ENCODE results near the gene GLP2R. TPM values are rescaled to one million over a fixed set of nuclear protein-coding genes. Genes with fewer than 3 reads are reported as not detected.

The GLP2R gene
- total and polyA plus RNA-seq, 12 donors = 0.09 to 0.41 (median 0.19) TPM; not detected in 2

DNA sequence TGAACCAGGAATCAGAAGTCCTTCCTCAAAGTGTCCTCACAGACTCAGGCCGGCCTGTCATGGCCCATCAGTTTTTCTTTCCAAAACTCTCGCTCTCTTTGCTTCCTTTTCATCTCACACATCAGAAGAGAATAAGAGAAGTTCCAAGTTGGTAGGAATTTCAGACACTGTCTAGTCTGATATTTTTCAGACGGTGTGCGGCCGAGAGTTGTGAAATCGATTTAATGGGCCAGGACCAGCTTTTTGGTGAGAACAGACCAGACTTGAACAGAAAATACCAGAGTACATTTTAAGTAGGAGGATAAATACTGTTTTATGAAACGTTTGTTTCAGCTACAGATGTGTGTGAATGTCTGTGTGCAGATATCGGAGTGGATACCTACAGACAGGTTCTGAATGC, 104.1 kb downstream of the GLP2R start:
- ATAC-seq (peak in 1 of 8 donors; percentile 20), DNase-seq (no peak)
- H3K27me3 ChIP-seq = no peaks in the 10 kb centered on the region
- TF ChIP-seq, protein P1, sequence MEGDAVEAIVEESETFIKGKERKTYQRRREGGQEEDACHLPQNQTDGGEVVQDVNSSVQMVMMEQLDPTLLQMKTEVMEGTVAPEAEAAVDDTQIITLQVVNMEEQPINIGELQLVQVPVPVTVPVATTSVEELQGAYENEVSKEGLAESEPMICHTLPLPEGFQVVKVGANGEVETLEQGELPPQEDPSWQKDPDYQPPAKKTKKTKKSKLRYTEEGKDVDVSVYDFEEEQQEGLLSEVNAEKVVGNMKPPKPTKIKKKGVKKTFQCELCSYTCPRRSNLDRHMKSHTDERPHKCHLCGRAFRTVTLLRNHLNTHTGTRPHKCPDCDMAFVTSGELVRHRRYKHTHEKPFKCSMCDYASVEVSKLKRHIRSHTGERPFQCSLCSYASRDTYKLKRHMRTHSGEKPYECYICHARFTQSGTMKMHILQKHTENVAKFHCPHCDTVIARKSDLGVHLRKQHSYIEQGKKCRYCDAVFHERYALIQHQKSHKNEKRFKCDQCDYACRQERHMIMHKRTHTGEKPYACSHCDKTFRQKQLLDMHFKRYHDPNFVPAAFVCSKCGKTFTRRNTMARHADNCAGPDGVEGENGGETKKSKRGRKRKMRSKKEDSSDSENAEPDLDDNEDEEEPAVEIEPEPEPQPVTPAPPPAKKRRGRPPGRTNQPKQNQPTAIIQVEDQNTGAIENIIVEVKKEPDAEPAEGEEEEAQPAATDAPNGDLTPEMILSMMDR (IDR thresholded peaks at IDR 0.05) = no peak
- peak overlapping the region in 2 of 10 donors; percentile 21 to 77 for H3K27ac ChIP-seq
- H3K4me3 ChIP-seq = no peak overlapping the region
- intact Hi-C loops (cut with DNase I) = loop anchor here in 6 of 10 donors (5.0 to 10.0 kb wide), 4 partner anchors 295 to 687 kb away; no protein-coding TSS in a partner anchor
- no peaks in the 10 kb centered on the region for H3K9me3 ChIP-seq
- H3K36me3 ChIP-seq = peaks cover 0 to 78% (median 5%) of the 10 kb centered on the region in 9 donors
- peaks cover 0 to 11% (median 0%) of the 10 kb centered on the region in 9 donors for H3K4me1 ChIP-seq
- 83 to 84% methylated on average over 8 of the region's 8 CpGs for WGBS, 2 donors

DNA sequence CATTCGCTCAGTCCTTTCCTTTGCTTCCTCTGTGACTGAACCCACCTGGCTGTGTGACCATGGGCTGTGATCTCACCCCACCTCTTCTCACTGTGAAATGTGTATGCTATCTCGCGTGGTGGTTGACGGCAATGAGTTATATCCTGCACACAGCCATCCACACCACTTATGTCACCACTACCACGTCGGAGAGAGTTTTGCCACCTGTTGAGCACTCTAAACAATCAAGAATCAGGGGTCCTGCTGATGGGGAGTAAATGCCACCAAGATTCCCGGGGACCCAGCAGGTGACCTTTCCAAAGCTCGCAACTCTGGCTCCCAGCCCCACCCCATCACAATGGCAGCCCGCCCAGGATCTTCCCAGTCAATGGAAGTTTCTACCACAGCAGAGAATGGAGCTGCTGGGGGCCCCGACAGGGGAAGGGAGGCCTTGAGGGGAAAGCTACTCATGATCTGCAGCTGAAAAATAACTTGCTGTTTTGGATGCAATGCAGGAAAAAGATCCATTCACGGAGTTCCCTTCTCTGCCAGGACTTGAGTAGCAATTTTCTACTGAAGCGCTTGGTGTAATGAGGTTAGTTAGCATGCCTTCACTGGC, 105.5 kb downstream of the GLP2R start:
- ATAC-seq = no peak
- no peaks in the 10 kb centered on the region for H3K9me3 ChIP-seq
- H3K27me3 ChIP-seq = no peaks in the 10 kb centered on the region
- H3K4me3 ChIP-seq = no peak overlapping the region
- H3K4me1 ChIP-seq = peaks cover 0 to 11% (median 0%) of the 10 kb centered on the region in 9 donors
- H3K27ac ChIP-seq = peak overlapping the region in 1 of 10 donors; percentile 77
- no peak for DNase-seq
- 69 to 75% methylated on average over 12 of the region's 12 CpGs for WGBS, 2 donors
- TF ChIP-seq, protein P1 (IDR thresholded peaks at IDR 0.05) = no peak
- peaks cover 0 to 78% (median 5%) of the 10 kb centered on the region in 9 donors for H3K36me3 ChIP-seq
- intact Hi-C loops (cut with DNase I) = no loop called here

DNA sequence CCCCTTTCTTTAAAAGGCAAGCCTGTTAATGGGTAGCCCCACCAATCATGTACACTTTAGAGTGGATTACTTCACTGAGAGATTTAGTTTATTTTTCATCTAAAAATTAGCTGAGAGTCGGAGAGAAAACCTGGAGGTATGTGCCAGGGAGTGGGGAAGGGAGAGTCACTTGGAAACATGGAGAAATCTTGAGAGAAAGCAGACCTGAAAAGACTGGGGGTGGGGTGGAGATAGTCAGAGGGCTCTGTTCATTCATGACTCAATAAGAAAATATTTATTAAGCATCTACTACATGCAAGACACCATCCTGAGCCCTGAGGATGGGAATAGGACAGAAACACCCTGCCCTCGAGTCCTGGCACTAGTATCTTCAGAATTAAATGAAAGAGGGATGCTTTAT, 106.8 kb downstream of the GLP2R start:
- TF ChIP-seq, protein P1 (IDR thresholded peaks at IDR 0.05) = no peak
- no peak for DNase-seq
- no peak for ATAC-seq
- peaks cover 0 to 81% (median 5%) of the 10 kb centered on the region in 9 donors for H3K36me3 ChIP-seq
- 75 to 93% methylated on average over 2 of the region's 2 CpGs for WGBS, 2 donors
- H3K27me3 ChIP-seq = no peaks in the 10 kb centered on the region
- intact Hi-C loops (cut with DNase I) = no loop called here
- no peak overlapping the region for H3K4me3 ChIP-seq
- peaks cover 0 to 20% (median 9%) of the 10 kb centered on the region in 9 donors for H3K4me1 ChIP-seq
- no peak overlapping the region for H3K27ac ChIP-seq
- H3K9me3 ChIP-seq = no peaks in the 10 kb centered on the region

DNA sequence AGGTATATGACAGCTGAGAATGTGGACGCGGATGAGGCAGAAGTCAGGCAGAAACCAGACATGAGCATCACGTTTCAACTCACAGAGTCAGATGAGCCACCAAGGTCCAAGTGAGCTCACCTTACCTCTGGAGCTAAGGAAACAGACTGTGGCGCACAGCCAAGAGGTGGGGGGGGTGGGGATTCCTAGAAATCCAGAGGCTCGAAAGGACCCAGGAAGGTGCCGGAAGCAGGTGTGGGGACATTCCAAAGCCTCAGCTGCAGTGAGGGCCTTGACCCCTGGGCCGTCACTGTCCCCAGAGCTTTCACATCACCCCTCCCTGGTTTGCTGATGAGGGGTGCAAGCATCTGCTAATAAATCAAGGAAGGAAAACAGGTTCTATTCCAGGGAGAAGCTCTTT, 108.6 kb downstream of the GLP2R start:
- H3K27me3 ChIP-seq = no peaks in the 10 kb centered on the region
- H3K27ac ChIP-seq = no peak overlapping the region
- H3K4me1 ChIP-seq = peaks cover 0 to 22% (median 10%) of the 10 kb centered on the region in 9 donors
- H3K9me3 ChIP-seq = peaks cover 0 to 16% (median 0%) of the 10 kb centered on the region in 11 donors
- intact Hi-C loops (cut with DNase I) = no loop called here
- peaks cover 0 to 98% (median 8%) of the 10 kb centered on the region in 9 donors for H3K36me3 ChIP-seq
- 82 to 85% methylated on average over 7 of the region's 7 CpGs for WGBS, 2 donors
- TF ChIP-seq, protein P1 (IDR thresholded peaks at IDR 0.05) = no peak
- DNase-seq (no peak), ATAC-seq (no peak)
- no peak overlapping the region for H3K4me3 ChIP-seq

Measured in heart right ventricle (tissue), 16 donors.